Measurements from ENCODE around the gene SMARCB1.

DNA sequence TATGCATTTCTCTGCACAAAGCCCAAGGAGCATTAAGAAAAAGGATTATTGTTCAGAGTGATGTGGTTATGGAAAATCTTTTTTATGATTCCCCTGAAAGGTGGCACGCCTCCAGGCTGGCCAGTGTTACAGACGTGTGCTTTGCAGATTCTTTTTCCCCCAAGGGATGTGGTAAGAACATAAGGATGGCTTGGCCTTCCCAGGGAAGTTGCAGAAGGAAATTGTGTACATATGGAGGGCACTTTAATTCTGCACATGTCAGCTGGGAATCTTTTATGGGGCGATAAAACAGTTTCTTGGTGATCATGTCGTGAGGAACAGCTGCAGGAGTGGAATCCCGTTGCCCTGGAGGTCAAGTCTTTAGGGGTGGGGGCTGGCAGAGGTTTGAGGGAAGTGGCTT lies 9.7 kb downstream of the SMARCB1 start:
- TF ChIP-seq, protein P1, sequence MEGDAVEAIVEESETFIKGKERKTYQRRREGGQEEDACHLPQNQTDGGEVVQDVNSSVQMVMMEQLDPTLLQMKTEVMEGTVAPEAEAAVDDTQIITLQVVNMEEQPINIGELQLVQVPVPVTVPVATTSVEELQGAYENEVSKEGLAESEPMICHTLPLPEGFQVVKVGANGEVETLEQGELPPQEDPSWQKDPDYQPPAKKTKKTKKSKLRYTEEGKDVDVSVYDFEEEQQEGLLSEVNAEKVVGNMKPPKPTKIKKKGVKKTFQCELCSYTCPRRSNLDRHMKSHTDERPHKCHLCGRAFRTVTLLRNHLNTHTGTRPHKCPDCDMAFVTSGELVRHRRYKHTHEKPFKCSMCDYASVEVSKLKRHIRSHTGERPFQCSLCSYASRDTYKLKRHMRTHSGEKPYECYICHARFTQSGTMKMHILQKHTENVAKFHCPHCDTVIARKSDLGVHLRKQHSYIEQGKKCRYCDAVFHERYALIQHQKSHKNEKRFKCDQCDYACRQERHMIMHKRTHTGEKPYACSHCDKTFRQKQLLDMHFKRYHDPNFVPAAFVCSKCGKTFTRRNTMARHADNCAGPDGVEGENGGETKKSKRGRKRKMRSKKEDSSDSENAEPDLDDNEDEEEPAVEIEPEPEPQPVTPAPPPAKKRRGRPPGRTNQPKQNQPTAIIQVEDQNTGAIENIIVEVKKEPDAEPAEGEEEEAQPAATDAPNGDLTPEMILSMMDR (IDR thresholded peaks at IDR 0.05; ENCODE audit: low read length) = no peak
- TF ChIP-seq EZH2phosphoT487 (IDR thresholded peaks at IDR 0.05; ENCODE audit: low read length) = no peak
- no peak for TF ChIP-seq EZH2 (optimal IDR thresholded peaks at IDR 0.05; ENCODE audit: low read depth, low read length)
